OCI-LY3 (cell line): ENCODE results near the gene SERPINB1.
A peak's percentile ranks its signal among the peaks of the same experiment; 100 is the strongest.

Experiments used
- H2AFZ ChIP-seq: fragments of 200-600, 300-600 bp; shearing (Covaris generic); 2 replicates; pipeline ENCODE4 v1.6.0; 2014; ENCODE audit warnings: antibody characterized with exemption, low read depth, low read length
- H3K27ac ChIP-seq: fragments of 200-600, 300-600 bp; sonication (generic); 2 replicates; pipeline ENCODE4 v1.5.1; 2014; ENCODE audit warnings: mild to moderate bottlenecking, low read length, moderate library complexity, mixed read lengths
- H3K27me3 ChIP-seq: fragments of 200-600, 300-600 bp; sonication (generic); 2 replicates; pipeline ENCODE4 v1.6.1; 2014; ENCODE audit warnings: low read depth, low read length, mixed read lengths
- H3K36me3 ChIP-seq: fragments of 200-600, 300-600 bp; sonication (generic); replicated peaks from 2 replicates; pipeline ENCODE3; 2014; ENCODE audit warnings: low read depth, low read length, mixed read lengths
- H3K4me1 ChIP-seq: fragments of 300-600, 200-600 bp; sonication (generic); 2 replicates; pipeline ENCODE4 v1.6.1; 2014; ENCODE audit warnings: low read length, mixed read lengths
- H3K4me2 ChIP-seq: fragments of 200-600, 300-600 bp; sonication (generic); 2 replicates; pipeline ENCODE4 v1.6.1; 2014; ENCODE audit warnings: low read length, mixed read lengths
- H3K4me3 ChIP-seq: fragments of 300-600, 200-600 bp; sonication (generic); 2 replicates; pipeline ENCODE4 v1.5.1; 2014; ENCODE audit warnings: antibody characterized with exemption, mild to moderate bottlenecking, low read length, moderate library complexity
- H3K79me2 ChIP-seq: fragments of 300-600, 200-600 bp; shearing (Covaris generic); 2 replicates; pipeline ENCODE4 v1.6.1; 2014; ENCODE audit warnings: mild to moderate bottlenecking, low read length, mixed read lengths
- H3K9ac ChIP-seq: fragments of 300-600, 200-600 bp; shearing (Covaris generic); 2 replicates; pipeline ENCODE4 v1.6.0; 2014; ENCODE audit warnings: mild to moderate bottlenecking, low read length, moderate library complexity
- H3K9me3 ChIP-seq: fragments of 200-600, 300-600 bp; shearing (Covaris generic); 2 replicates; pipeline ENCODE4 v1.6.1; 2014; ENCODE audit warnings: low read length, mixed read lengths; ENCODE audit not compliant: insufficient read depth
- H4K20me1 ChIP-seq: fragments of 200-600, 300-600 bp; sonication (generic); 2 replicates; pipeline ENCODE4 v1.6.1; 2016; ENCODE audit warnings: low read length, mixed read lengths; ENCODE audit not compliant: insufficient read depth
- EZH2phosphoT487 ChIP-seq: fragments of 200-600 bp; shearing (Covaris generic); IDR thresholded peaks from 2 replicates; pipeline ENCODE4 v1.6.1; 2018; ENCODE audit warnings: antibody characterized with exemption, mixed run types, low read depth
- TF ChIP-seq, protein P1 (sequence below): fragments of 200-600, 300-600 bp; sonication (generic); IDR thresholded peaks from 2 replicates; pipeline ENCODE4 v1.5.1; 2014; ENCODE audit warnings: antibody characterized with exemption, low read length, low read depth

Gene SERPINB1

DNA sequence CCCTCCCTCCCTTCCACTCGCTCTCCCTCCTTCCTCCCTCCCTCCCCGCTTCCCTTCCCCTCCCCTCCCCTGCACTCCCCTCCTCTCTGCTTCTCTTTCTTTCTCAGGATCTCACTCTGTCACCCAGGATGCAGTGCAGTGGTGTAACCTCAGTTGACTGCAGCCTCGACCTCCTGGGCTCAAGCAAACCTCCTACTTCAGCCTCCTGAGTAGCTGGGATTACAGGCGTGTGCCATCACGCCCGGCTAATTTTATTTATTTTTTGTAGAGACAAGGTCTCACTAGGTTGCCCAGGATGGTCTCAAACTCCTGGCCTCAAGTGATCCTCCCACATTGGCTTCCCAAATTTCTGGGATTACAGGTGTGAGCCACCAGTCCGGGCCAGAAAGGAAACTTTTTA is 23.6 kb upstream of the SERPINB1 start:
- H3K9me3 ChIP-seq, result peaks cover 3% of the 10 kb centered on the region; the same call in 1 of the 2 replicates
- peak overlapping the region; percentile 90 for H3K27ac ChIP-seq
- peaks cover 81% of the 10 kb centered on the region for H3K4me1 ChIP-seq
- TF ChIP-seq EZH2phosphoT487, result no peak
- TF ChIP-seq, protein P1, sequence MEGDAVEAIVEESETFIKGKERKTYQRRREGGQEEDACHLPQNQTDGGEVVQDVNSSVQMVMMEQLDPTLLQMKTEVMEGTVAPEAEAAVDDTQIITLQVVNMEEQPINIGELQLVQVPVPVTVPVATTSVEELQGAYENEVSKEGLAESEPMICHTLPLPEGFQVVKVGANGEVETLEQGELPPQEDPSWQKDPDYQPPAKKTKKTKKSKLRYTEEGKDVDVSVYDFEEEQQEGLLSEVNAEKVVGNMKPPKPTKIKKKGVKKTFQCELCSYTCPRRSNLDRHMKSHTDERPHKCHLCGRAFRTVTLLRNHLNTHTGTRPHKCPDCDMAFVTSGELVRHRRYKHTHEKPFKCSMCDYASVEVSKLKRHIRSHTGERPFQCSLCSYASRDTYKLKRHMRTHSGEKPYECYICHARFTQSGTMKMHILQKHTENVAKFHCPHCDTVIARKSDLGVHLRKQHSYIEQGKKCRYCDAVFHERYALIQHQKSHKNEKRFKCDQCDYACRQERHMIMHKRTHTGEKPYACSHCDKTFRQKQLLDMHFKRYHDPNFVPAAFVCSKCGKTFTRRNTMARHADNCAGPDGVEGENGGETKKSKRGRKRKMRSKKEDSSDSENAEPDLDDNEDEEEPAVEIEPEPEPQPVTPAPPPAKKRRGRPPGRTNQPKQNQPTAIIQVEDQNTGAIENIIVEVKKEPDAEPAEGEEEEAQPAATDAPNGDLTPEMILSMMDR, result no peak
- H2AFZ ChIP-seq, result no peak overlapping the region
- no peaks in the 10 kb centered on the region for H3K36me3 ChIP-seq
- peak overlapping the region; percentile 81; the same call in 1 of the 2 replicates for H3K4me2 ChIP-seq
- H4K20me1 ChIP-seq, result no peaks in the 10 kb centered on the region
- H3K9ac ChIP-seq, result peak overlapping the region; percentile 85; the same call in 1 of the 2 replicates
- no peak overlapping the region for H3K4me3 ChIP-seq
- no peaks in the 10 kb centered on the region for H3K79me2 ChIP-seq
- no peaks in the 10 kb centered on the region for H3K27me3 ChIP-seq

DNA sequence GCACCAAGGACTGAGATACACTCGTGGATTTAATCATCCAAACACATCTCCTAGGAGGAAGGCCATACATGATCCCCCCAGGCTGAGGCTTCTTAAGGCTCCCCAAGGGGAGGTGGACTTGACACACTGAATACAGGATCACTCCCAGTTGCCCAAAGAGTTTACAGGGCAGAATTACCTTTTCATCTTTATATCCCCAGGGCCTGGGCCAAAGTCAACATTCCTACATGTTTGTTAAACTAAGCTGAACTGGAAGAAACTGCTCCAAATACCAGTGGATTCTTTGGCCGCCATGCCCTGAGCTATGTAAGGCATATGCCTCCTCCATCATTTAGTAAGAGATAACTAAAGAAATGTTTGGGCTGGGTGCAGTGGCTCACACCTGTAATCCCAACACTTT is 22.2 kb upstream of the SERPINB1 start:
- no peak overlapping the region for H2AFZ ChIP-seq
- H4K20me1 ChIP-seq, result no peaks in the 10 kb centered on the region
- H3K9me3 ChIP-seq, result peaks cover 3% of the 10 kb centered on the region; the same call in 1 of the 2 replicates
- peaks cover 90% of the 10 kb centered on the region for H3K4me1 ChIP-seq
- H3K27ac ChIP-seq, result peak overlapping the region; percentile 99
- TF ChIP-seq EZH2phosphoT487, result no peak
- TF ChIP-seq, protein P1, result no peak
- H3K4me2 ChIP-seq, result peak overlapping the region; percentile 52
- peak overlapping the region; percentile 73; the same call in 1 of the 2 replicates for H3K9ac ChIP-seq
- no peak overlapping the region for H3K4me3 ChIP-seq
- no peaks in the 10 kb centered on the region for H3K79me2 ChIP-seq
- no peaks in the 10 kb centered on the region for H3K36me3 ChIP-seq
- H3K27me3 ChIP-seq, result no peaks in the 10 kb centered on the region

DNA sequence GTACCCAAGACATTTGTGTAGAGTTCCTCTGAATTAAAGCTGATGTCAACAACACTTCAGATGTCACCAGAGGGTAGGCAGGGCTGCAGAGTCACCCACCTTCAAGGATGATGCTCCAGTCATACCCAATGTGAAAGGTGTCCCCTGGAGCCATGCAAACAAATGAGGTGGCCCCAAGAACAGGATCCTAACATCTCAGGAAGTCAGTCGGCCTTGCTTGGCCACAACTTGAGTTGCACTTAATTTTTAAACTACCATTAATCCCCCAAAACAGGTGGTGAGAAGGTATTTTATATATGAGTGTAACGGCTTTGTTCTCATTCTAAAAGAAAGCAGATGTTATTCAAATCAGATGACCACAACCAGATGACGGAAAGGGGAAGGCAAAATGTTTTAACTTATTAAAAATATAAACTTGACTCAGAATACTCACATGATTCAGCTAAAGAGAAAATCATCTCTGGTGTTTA is 21.1 kb upstream of the SERPINB1 start:
- no peaks in the 10 kb centered on the region for H3K27me3 ChIP-seq
- H2AFZ ChIP-seq, result no peak overlapping the region
- H3K79me2 ChIP-seq, result no peaks in the 10 kb centered on the region
- H3K36me3 ChIP-seq, result no peaks in the 10 kb centered on the region
- H3K4me1 ChIP-seq, result peaks cover 90% of the 10 kb centered on the region
- peak overlapping the region; percentile 99 for H3K27ac ChIP-seq
- H3K9me3 ChIP-seq, result peaks cover 3% of the 10 kb centered on the region; the same call in 1 of the 2 replicates
- H3K9ac ChIP-seq, result peak overlapping the region; percentile 73
- no peaks in the 10 kb centered on the region for H4K20me1 ChIP-seq
- no peak overlapping the region for H3K4me3 ChIP-seq
- H3K4me2 ChIP-seq, result peak overlapping the region; percentile 60
- TF ChIP-seq, protein P1, result no peak
- TF ChIP-seq EZH2phosphoT487, result no peak

DNA sequence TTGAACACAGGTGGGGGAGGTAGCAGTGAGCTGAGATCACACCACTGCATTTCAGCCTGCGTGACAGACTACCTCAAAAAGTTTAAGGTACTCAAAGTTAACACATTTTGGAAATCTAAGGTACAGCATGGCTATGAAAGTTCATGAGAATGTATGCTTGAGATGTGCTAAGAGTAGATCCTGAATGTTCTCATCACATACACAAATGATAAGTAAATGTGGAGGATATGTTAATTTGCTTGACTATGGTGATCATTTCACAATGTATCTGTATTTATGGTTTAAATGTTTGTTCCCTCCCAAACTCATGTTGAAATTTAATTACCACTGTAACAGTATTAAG is 20.1 kb upstream of the SERPINB1 start:
- no peaks in the 10 kb centered on the region for H3K27me3 ChIP-seq
- no peak overlapping the region for H2AFZ ChIP-seq
- no peaks in the 10 kb centered on the region for H4K20me1 ChIP-seq
- H3K36me3 ChIP-seq, result no peaks in the 10 kb centered on the region
- H3K79me2 ChIP-seq, result no peaks in the 10 kb centered on the region
- TF ChIP-seq, protein P1, result no peak
- no peak for TF ChIP-seq EZH2phosphoT487
- peak overlapping the region; percentile 66 for H3K9ac ChIP-seq
- peak overlapping the region; percentile 60 for H3K4me2 ChIP-seq
- H3K4me3 ChIP-seq, result peak overlapping the region; percentile 14; the same call in 1 of the 2 replicates
- H3K9me3 ChIP-seq, result peaks cover 3% of the 10 kb centered on the region; the same call in 1 of the 2 replicates
- H3K27ac ChIP-seq, result peak overlapping the region; percentile 99
- H3K4me1 ChIP-seq, result peaks cover 90% of the 10 kb centered on the region
